ENCODE measurements around the gene PGF. TPM values are rescaled to one million over a fixed set of nuclear protein-coding genes. Genes with fewer than 3 reads are reported as not detected.

The PGF gene
- total RNA-seq, 3 donors from 2014 or later, result 3.7 to 17.9 (median 8.2) TPM

GRCh38 chr14:74980398-74980730 is 25.0 kb upstream of the PGF start:
- Histone ChIP-seq H3K4me1 (peaks cover 2 to 10% of the 10 kb centered on the region in 2 donors), H3K9me3 (no peaks in the 10 kb centered on the region), H3K27ac (peak overlapping the region; percentile 42 to 45)

GRCh38 chr14:74979442-74980397 is 24.3 kb upstream of the PGF start:
- TF ChIP-seq POLR2AphosphoS5 (IDR thresholded peaks at IDR 0.05) (no peak), POLR2A (IDR thresholded peaks at IDR 0.05) (no peak), CTCF (IDR thresholded peaks at IDR 0.05) (no peak)
- intact Hi-C loops (cut with DNase I; ENCODE audit: low total_unique reads), result no loop called here
- no peak for DNase-seq (ENCODE audit: low spot score in 2 of 2)
- Histone ChIP-seq H3K36me3 (no peaks in the 10 kb centered on the region), H3K9me3 (no peaks in the 10 kb centered on the region), H3K4me1 (peaks cover 2 to 10% of the 10 kb centered on the region in 2 donors), H3K27me3 (no peaks in the 10 kb centered on the region), H3K4me3 (no peak overlapping the region), H3K27ac (peak overlapping the region; percentile 42 to 45)

More at GRCh38 chr14:74980398-74980730, 25.0 kb upstream of the PGF start:
- H3K4me3 ChIP-seq, result no peak overlapping the region
- no peaks in the 10 kb centered on the region for H3K27me3 ChIP-seq
- H3K36me3 ChIP-seq, result no peaks in the 10 kb centered on the region
- intact Hi-C loops (cut with DNase I; ENCODE audit: low total_unique reads), result no loop called here
- TF ChIP-seq CTCF (IDR thresholded peaks at IDR 0.05), result no peak
- DNase-seq (ENCODE audit: low spot score in 2 of 2), result no peak

- peak overlapping the region; percentile 42 to 45 for H3K27ac ChIP-seq
- H3K36me3 ChIP-seq, result no peaks in the 10 kb centered on the region
- H3K4me3 ChIP-seq, result no peak overlapping the region
- H3K27me3 ChIP-seq, result no peaks in the 10 kb centered on the region
- no peak for TF ChIP-seq POLR2AphosphoS5 (IDR thresholded peaks at IDR 0.05)
- no peak for TF ChIP-seq CTCF (IDR thresholded peaks at IDR 0.05)
- TF ChIP-seq POLR2A (IDR thresholded peaks at IDR 0.05), result no peak
- peaks cover 2 to 10% of the 10 kb centered on the region in 2 donors for H3K4me1 ChIP-seq
- intact Hi-C loops (cut with DNase I; ENCODE audit: low total_unique reads), result no loop called here
- H3K9me3 ChIP-seq, result no peaks in the 10 kb centered on the region
- DNase-seq (ENCODE audit: low spot score in 2 of 2), result no peak
These were observed 23.6 kb upstream of the PGF start for GRCh38 chr14:74979029-74979428.

- no peaks in the 10 kb centered on the region for H3K27me3 ChIP-seq
- intact Hi-C loops (cut with DNase I; ENCODE audit: low total_unique reads), result no loop called here
- H3K36me3 ChIP-seq, result no peaks in the 10 kb centered on the region
- no peak for DNase-seq (ENCODE audit: low spot score in 2 of 2)
- H3K9me3 ChIP-seq, result no peaks in the 10 kb centered on the region
- peaks cover 2 to 10% of the 10 kb centered on the region in 2 donors for H3K4me1 ChIP-seq
- TF ChIP-seq CTCF (IDR thresholded peaks at IDR 0.05), result no peak
- no peak for TF ChIP-seq POLR2AphosphoS5 (IDR thresholded peaks at IDR 0.05)
- TF ChIP-seq POLR2A (IDR thresholded peaks at IDR 0.05), result no peak
- H3K27ac ChIP-seq, result peak overlapping the region in 1 of 2 donors; percentile 48
- no peak overlapping the region for H3K4me3 ChIP-seq
These were observed 23.1 kb upstream of the PGF start for GRCh38 chr14:74978416-74978947.

- peaks cover 2 to 10% of the 10 kb centered on the region in 2 donors for H3K4me1 ChIP-seq
- no peaks in the 10 kb centered on the region for H3K36me3 ChIP-seq
- no peak for TF ChIP-seq POLR2A (IDR thresholded peaks at IDR 0.05)
- no peak for TF ChIP-seq CTCF (IDR thresholded peaks at IDR 0.05)
- TF ChIP-seq POLR2AphosphoS5 (IDR thresholded peaks at IDR 0.05), result no peak
- H3K27ac ChIP-seq, result peak overlapping the region in 1 of 2 donors; percentile 48
- intact Hi-C loops (cut with DNase I; ENCODE audit: low total_unique reads), result no loop called here
- DNase-seq (ENCODE audit: low spot score in 2 of 2), result no peak
- H3K4me3 ChIP-seq, result no peak overlapping the region
- no peaks in the 10 kb centered on the region for H3K9me3 ChIP-seq
- H3K27me3 ChIP-seq, result no peaks in the 10 kb centered on the region
These were observed 22.5 kb upstream of the PGF start for GRCh38 chr14:74977901-74978385.
